Loucy (cell line): ENCODE results near the gene CASP5.

Source experiments
- H2AFZ ChIP-seq: fragments of 200-600 bp; sonication (generic); 2 replicates; pipeline ENCODE4 v1.6.0; 2016; ENCODE audit warnings: antibody characterized with exemption, mild to moderate bottlenecking, low read length, moderate library complexity
- H3F3A ChIP-seq: fragments of 200-600 bp; 2 replicates; pipeline ENCODE4 v1.6.0; 2016; ENCODE audit warnings: antibody characterized with exemption, low read depth, mild to moderate bottlenecking
- H3K27me3 ChIP-seq: fragments of 200-600 bp; sonication (generic); 2 replicates; pipeline ENCODE4 v1.6.1; 2014; ENCODE audit warnings: low read length, mild to moderate bottlenecking; ENCODE audit not compliant: insufficient read depth, poor library complexity, severe bottlenecking
- H3K36me3 ChIP-seq: fragments of 200-600 bp; sonication (generic); 2 replicates; pipeline ENCODE4 v1.6.1; 2016; ENCODE audit warnings: low read length; ENCODE audit not compliant: insufficient read depth
- H3K4me1 ChIP-seq: fragments of 200-600 bp; sonication (generic); 2 replicates; pipeline ENCODE4 v1.5.1; 2014; ENCODE audit warnings: low read length, mild to moderate bottlenecking; ENCODE audit not compliant: insufficient read depth, poor library complexity, severe bottlenecking
- H3K4me2 ChIP-seq: fragments of 200-600 bp; sonication (generic); 2 replicates; pipeline ENCODE4 v1.6.0; 2014; ENCODE audit warnings: antibody characterized with exemption, low read length, low read depth, mild to moderate bottlenecking; ENCODE audit not compliant: poor library complexity, severe bottlenecking
- H3K4me3 ChIP-seq: fragments of 200-600 bp; sonication (generic); 2 replicates; pipeline ENCODE4 v1.5.1; 2014; ENCODE audit warnings: low read length, mild to moderate bottlenecking, mixed read lengths; ENCODE audit not compliant: poor library complexity, severe bottlenecking
- H3K79me2 ChIP-seq: fragments of 200-600 bp; sonication (generic); 2 replicates; pipeline ENCODE4 v1.6.1; 2014; ENCODE audit warnings: low read length; ENCODE audit not compliant: insufficient read depth
- H3K9ac ChIP-seq: fragments of 200-600 bp; sonication (generic); 2 replicates; pipeline ENCODE4 v1.6.0; 2014; ENCODE audit warnings: mild to moderate bottlenecking, low read depth, low read length, moderate library complexity; ENCODE audit not compliant: poor library complexity, severe bottlenecking
- H3K9me2 ChIP-seq: fragments of 200-600 bp; sonication (generic); replicated peaks from 2 replicates; pipeline ENCODE4 v1.6.1; 2016; ENCODE audit warnings: low read depth, low read length, mixed read lengths
- H3K9me3 ChIP-seq: fragments of 200-600 bp; sonication (generic); 2 replicates; pipeline ENCODE4 v1.6.1; 2014; ENCODE audit warnings: mild to moderate bottlenecking, antibody characterized with exemption, low read length, low read depth; ENCODE audit not compliant: insufficient read depth
- H4K20me1 ChIP-seq: fragments of 200-600 bp; sonication (generic); 2 replicates; pipeline ENCODE4 v1.6.0; 2014; ENCODE audit warnings: antibody characterized with exemption, low read length, mild to moderate bottlenecking; ENCODE audit not compliant: insufficient read depth, poor library complexity, severe bottlenecking
- EZH2phosphoT487 ChIP-seq: fragments of 200-600 bp; IDR thresholded peaks from 2 replicates; pipeline ENCODE4 v1.6.1; 2018; ENCODE audit warnings: antibody characterized with exemption, mild to moderate bottlenecking, moderate library complexity, borderline replicate concordance
- TF ChIP-seq, protein P1 (sequence below): fragments of 200-600 bp; sonication (generic); conservative IDR thresholded peaks from 2 replicates; pipeline ENCODE4 v1.5.1; 2014; ENCODE audit warnings: mild to moderate bottlenecking, antibody characterized with exemption, low read length

Gene CASP5

DNA sequence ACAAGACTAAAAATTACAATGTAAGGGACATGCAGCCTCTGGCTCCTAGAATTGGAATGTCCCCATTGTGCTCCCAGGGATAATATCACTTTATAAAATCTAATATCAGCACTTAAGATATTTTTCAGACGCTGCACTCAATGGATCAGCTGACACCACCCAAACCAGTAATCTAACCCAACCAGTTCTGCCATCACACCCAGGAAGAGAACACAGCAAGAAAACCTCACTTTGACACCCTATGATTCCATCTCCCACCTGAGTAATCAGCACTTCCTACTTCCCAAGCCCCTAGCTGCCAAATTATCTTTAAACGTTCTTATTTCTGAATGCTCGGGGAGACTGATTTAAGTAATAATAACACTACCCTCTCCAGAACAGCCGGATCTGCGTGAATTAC, 57.2 kb downstream of the CASP5 start:
- Histone ChIP-seq H3K27me3 (no peaks in the 10 kb centered on the region), H2AFZ (no peak overlapping the region), H3K4me2 (peak overlapping the region; percentile 87), H3K4me1 (peaks cover 35% of the 10 kb centered on the region), H4K20me1 (no peaks in the 10 kb centered on the region), H3K9ac (no peak overlapping the region), H3K9me2 (no peaks in the 10 kb centered on the region), H3K36me3 (no peaks in the 10 kb centered on the region), H3F3A (no peaks in the 10 kb centered on the region), H3K9me3 (no peaks in the 10 kb centered on the region), H3K79me2 (peaks cover 12% of the 10 kb centered on the region; the same call in 1 of the 2 replicates), H3K4me3 (peak overlapping the region; percentile 78)
- TF ChIP-seq, protein P1, sequence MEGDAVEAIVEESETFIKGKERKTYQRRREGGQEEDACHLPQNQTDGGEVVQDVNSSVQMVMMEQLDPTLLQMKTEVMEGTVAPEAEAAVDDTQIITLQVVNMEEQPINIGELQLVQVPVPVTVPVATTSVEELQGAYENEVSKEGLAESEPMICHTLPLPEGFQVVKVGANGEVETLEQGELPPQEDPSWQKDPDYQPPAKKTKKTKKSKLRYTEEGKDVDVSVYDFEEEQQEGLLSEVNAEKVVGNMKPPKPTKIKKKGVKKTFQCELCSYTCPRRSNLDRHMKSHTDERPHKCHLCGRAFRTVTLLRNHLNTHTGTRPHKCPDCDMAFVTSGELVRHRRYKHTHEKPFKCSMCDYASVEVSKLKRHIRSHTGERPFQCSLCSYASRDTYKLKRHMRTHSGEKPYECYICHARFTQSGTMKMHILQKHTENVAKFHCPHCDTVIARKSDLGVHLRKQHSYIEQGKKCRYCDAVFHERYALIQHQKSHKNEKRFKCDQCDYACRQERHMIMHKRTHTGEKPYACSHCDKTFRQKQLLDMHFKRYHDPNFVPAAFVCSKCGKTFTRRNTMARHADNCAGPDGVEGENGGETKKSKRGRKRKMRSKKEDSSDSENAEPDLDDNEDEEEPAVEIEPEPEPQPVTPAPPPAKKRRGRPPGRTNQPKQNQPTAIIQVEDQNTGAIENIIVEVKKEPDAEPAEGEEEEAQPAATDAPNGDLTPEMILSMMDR = no peak
- no peak for TF ChIP-seq EZH2phosphoT487

DNA sequence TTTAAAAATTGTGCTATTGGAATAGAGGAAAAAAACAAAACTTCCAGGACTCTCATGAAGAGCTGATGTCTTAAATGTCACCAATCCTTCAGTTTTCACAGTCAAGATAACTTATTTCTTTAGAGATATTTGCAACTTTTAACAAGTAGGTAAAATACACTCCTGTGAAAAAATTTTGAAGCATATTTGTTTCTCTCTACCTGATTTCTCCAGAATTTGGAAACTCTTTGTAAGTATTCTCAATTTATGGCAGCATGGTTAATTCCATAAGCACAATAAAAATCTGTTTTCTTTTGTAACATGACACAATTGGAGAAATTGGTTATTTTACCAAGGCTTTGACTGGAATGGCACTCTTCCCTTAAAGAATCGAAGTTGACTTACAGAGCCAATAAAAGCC, 58.7 kb downstream of the CASP5 start:
- Histone ChIP-seq H3K9me3 (no peaks in the 10 kb centered on the region), H3K4me3 (no peak overlapping the region), H3K9me2 (no peaks in the 10 kb centered on the region), H3K4me2 (no peak overlapping the region), H4K20me1 (no peaks in the 10 kb centered on the region), H3K9ac (no peak overlapping the region), H3K79me2 (peaks cover 12% of the 10 kb centered on the region; the same call in 1 of the 2 replicates), H3K27me3 (no peaks in the 10 kb centered on the region), H3K36me3 (no peaks in the 10 kb centered on the region), H3K4me1 (peaks cover 35% of the 10 kb centered on the region), H3F3A (no peaks in the 10 kb centered on the region), H2AFZ (no peak overlapping the region)
- TF ChIP-seq EZH2phosphoT487 = no peak
- TF ChIP-seq, protein P1 = no peak

DNA sequence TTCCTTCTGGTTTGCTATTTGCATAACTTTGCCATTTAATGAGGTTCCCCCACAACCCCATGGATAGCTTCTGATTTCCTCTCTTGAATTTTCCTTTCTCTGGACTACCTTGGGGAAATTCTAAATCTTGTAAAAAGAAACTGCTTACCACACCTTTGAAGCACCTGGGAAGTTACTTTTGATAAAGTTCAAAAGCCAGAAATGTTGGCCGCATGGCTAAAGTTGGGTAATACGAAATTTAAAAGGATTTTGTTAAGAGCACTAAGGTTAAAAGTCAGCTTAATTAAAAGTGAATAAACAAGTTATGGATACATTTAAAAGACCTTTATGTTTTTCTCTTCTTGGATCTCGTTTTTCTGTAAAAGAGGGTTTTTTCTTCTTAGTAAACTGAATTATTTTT, 60.1 kb downstream of the CASP5 start:
- Histone ChIP-seq H3K9me3 (no peaks in the 10 kb centered on the region), H3K9ac (no peak overlapping the region), H3F3A (no peaks in the 10 kb centered on the region), H3K36me3 (no peaks in the 10 kb centered on the region), H3K4me2 (no peak overlapping the region), H3K79me2 (peaks cover 12% of the 10 kb centered on the region; the same call in 1 of the 2 replicates), H3K4me1 (peaks cover 29% of the 10 kb centered on the region), H3K27me3 (no peaks in the 10 kb centered on the region), H3K9me2 (no peaks in the 10 kb centered on the region), H2AFZ (no peak overlapping the region), H3K4me3 (no peak overlapping the region), H4K20me1 (no peaks in the 10 kb centered on the region)
- no peak for TF ChIP-seq EZH2phosphoT487
- TF ChIP-seq, protein P1 = no peak
